Stimulated activated CD8-positive, alpha-beta memory T cell treated with anti-CD3 and anti-CD28 coated beads, Interleukin-4, amount 100 ng/mL, for 4 hours (primary cell): Measurements from ENCODE around the gene ADGRL3.

Experiments
- DNase-seq, 2 donors: peaks; one replicate each; pipeline ENCODE4 v3.0.0-alpha.2; 2020; ENCODE audit warnings: low read depth in 2 of 2, low spot score in 1 of 2

ADGRL3 gene

DNA sequence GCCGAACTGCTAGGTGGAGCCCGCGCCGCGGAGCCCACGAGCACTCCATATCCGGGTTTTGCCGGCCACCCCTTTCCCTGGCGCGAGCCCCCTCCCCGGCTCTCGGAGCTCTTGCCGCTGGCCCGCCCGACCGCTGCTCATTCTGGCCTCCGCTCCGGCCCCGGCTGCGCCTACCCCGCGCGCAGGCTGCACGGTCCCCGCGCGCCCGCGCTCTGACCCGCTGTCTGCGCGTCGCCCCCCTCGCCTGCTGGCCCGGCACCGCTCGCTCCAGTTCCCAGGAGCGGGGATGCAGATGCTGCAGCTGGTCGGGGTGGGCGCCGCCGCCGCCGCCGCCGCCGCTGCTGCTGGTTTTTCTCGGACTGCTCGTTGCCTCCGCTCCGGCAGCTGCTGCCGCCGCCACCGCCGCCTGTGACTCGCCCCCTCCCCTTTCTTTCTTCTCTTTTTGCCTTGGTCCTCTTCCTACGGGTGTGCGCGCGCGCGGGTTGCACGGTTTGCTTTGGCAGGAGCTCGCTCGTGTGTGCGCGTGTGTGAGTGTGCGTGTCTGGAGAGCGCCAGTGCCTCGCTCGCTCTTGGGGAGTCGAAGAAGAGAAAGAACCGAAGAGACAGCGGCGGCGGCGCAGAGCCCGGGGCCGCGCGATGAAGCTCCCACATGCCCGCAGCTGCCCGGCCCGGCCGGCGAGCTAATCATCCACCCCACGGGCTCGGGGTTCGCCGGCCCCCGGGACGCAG, at the start of gene ADGRL3:
Gene ADGRL3 (plus strand): TSS at position 140 of the 729 bp plus-strand sequence.
- DNase-seq, result no peak

DNA sequence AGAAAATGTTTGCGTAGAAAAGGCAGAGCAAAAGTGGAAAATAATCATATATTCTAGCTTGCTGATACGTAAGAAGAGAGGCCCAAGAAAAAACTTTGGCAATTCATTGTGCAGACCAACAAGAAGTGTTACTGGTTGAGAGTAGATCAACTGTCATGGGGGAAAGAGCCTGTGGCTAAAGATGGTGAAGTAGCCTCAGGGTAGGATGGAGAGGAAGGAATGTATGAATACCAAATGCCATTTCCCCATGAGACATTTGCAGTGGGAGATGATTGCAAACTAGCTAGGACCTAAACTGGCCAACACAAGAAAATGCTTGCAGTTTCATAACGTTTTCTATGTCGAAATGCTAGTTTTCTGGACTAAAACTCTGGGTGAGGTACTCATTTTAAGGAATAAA, 47.7 kb upstream of the ADGRL3 start:
- no peak for DNase-seq

DNA sequence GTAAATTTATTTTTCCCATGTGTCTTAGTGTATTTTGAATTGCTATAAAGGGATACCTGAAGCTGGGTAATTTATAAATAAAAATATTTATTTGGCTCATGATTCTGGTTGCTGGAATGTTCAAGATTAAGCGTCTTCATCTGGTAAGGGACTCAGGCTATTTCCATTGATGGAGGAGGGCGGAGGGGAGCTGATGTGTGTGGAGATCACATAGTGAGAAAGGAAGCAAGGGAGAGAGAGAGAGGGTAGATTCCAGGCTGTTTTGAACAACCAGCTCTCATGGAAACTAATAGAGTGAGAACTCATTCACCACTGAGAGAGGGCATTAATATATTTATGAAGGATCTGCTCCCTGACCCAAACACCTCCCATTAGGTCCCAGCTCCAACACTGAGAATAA, 39.6 kb upstream of the ADGRL3 start:
- no peak for DNase-seq

DNA sequence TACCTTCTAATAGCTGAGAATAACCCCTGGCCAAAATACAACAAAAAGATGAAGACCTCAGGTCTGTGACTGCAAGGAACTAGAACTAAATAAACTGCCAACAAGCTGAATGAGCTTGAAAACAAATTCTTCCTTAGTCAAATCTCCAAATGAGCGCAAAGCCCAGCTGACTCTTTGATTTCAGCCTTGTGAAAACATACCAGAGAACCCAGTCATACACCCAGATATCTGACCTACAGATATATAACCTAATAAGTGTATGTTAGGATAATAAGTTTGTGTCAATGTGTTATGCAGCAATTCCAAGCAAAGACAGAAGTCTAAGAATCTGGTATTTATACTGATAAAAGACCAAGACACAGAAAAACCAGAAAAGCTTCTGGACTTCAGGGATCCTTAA, 38.0 kb upstream of the ADGRL3 start:
- no peak for DNase-seq

DNA sequence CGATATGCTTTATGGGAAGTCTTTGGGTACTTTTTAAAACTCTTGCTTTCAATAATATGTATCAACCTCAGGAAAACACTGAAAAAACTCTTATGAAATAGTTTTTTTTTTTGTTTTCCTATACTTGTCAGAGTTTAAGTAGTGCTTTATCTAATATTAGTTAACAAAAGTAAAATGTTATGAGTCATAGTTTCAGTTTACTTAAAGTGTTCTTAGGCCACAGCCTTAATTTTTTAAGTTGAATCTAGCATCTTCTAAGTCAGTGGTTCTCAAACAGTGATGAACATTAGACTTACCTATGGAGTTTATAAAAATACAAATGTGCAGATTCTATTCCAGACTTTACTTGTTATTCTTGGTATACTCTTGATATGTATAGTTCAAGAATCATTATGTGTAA, 26.3 kb upstream of the ADGRL3 start:
- DNase-seq, result no peak

DNA sequence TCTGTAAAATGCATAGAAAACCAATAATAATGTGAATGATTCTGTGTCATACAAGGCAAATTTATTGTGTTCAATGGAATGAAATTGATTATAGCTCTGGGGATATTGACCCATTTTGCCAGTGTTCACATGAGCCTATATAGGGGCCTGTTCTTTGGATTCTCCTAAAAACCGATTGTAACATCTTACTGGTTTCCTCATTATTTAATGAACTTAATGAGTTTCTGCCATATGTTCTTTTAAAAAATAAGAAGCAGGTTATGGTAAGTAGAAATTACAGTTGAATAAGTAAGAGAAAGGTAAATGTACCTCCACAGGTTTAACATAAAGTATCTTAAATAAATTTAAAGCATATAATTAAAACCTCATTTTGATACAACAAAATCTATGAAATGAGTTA, 24.6 kb upstream of the ADGRL3 start:
- DNase-seq, result no peak

DNA sequence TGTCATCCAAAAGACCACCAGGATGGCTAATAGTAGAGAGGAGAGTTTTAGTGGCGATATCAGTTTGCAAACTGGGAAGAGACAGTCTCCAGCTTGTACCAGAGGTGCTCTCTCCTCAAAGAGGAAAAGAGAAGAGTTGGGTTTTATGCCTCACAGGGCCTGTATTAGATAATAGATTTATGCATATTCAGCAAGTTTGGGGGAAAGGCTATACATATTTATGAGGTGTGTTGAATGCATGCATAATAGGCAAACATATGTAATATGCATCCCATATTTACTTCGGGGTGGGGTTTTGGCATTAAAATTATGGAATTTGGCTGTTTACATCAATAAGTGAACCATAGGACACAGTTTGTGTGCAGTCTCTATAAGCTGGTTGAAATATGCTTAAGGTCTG, 22.8 kb upstream of the ADGRL3 start:
- DNase-seq, result no peak

DNA sequence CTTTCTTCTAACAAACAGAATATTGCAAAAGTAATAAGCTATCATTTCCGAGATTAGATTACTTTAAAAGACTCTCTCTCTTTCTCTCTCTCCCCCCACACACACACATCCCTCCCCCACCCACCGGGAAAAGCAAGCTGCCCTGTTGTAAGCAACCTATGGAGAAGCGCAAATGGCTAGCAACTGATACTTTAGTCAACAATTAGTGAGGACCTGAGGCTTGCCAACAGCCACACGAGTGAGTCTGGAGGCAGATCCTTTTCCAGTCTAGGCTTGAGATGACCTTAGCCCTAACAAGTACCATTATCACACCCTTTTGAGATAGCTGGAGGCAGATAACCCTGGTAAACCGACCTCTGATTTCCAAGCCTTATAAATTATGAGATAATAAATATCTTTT, 19.7 kb upstream of the ADGRL3 start:
- no peak for DNase-seq

DNA sequence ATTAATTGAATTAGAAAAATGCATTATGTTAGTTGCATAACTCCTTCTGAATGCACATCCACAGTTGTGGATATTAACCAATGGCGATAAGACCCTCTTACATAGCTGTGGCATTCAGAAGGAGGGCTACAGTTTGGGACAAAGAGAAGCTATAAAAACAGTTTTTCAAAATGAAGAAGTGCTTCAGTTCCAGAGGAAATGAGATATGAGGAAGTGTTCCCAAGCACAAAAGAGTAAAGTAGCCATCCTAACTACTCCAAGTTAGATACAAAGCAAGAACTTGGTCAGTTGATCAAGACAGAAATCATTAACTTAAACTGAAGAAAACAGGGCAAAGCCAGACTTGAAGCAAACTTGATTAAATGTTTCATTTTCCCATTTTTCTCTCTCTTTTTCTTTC, 17.2 kb upstream of the ADGRL3 start:
- no peak for DNase-seq

DNA sequence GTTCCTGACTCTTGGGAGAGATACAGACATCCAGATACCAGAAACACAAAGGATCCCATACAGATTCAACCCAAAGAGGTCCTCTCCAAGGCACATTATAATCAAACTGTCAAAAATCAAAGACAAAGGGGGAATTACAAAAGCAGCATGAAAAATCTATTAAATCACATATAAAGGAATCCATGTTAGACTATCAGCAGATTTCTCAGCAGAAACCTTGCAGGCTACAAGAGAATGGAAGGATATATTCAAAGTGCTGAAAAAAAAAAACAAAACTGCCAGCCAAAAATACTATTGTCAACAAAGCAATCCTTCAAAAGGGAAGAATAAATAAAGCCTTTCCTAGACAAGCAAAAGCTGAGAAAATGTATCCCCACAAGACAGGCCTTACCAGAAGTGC, 14.8 kb upstream of the ADGRL3 start:
- DNase-seq, result no peak

DNA sequence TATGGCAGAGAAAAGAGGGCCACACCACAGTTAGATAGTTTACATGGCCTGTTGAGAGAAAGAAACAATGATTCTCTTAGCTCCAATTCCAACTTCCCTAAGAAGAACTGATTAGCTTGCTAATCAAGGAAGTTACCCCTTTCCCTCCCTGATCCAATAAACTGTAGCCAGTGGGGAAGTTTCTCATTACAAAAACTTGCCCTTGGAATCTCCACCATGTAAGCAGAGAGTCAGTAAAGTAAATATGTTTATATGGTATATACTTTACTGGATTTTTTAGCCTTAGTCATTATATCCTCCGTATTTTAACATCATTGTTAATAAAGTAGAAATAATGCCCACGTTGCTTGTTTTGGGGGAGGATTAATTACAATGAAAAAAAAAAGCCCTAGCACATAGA, 7.7 kb upstream of the ADGRL3 start:
- DNase-seq, result no peak

DNA sequence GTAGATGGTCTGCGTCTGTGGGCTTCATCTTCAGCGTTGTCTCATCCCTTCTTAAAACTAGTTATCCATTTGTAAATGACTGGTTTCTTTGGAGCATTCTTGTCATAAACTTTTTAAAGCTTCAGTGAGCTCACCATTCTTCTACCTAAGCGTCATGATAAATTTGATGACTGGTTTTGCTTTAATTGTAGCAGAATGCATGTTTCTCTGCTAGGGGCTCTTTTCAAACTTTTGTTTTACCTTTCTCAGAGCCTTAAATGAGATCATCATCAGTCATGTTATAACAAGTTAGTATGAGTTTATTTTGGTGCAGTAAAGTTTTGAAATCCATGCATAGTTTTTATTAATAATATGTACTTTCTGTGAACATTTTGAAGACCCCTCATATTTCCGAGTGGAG, 6.3 kb upstream of the ADGRL3 start:
- DNase-seq, result no peak

DNA sequence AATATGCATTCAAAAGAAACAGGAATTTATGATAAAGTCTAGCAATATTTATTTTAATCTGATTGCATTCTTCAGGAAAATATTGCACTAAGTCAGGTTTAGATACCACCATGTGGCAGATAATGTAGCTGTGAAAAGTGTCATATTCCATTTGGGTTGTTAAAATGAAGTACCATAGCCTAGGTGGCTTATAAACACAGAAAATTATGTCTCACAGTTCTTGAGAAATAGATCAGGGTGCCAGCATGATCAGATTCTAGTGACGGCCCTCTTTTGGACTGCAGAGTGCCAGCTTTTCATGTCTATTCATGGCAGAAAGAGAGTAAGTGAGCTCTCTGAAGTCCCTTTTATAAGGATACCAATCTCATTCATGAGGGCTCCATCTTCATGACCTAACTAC, 5.6 kb upstream of the ADGRL3 start:
- no peak for DNase-seq

DNA sequence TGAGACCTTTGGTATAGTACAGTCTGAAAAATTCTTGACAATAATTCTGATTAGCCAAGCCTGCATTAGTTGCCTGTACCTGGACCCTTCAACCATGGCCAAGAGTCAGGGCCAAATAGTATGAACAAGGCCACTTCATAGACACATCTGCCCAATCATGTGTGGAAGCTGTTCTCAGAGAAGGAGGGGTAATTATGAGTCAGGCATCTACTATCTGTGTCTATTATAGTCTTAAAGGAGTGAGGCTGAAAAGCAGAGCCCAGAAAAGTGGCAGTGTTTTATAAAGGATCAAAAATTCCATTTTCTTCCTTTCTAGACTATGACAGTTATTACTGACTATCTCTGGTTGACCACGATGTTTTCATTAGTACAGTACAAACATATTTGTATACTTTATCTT, 5.0 kb upstream of the ADGRL3 start:
- DNase-seq, result no peak

DNA sequence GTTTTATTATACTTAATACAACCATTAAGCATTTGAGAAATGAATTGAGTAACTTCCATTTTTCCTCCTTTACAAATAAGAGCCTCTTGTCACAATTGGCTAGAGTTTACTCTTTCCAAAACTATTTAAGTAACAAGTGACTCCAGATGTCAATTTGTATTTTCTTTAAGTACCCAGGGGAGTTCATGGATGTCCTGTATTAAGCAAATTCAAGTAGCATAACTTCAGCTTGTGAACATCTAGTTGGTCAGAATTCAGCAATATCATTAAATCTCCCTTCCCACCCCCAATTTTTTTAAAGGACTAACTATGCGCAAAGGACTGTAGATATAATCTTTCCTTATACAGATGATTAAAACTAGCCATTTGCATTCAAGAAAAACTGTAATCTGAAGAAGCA, 1.4 kb upstream of the ADGRL3 start:
- DNase-seq, result no peak

DNA sequence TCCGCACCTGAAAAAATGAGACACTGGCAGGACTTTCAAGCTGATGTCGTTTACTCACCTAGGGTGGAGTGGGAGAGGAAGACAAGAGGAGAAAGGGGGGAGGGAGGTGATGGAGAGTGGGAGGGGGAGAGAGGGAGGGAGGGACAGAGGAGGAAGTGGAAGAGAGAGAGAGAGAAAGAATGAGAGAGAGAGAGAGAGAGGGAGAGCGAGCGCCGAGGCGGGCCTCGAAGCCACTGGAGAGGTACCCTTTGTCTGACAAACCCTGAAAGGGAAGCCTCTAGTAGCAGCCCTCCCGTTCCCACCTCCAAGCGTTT, 296 bp upstream of the ADGRL3 start:
- DNase-seq, result no peak

DNA sequence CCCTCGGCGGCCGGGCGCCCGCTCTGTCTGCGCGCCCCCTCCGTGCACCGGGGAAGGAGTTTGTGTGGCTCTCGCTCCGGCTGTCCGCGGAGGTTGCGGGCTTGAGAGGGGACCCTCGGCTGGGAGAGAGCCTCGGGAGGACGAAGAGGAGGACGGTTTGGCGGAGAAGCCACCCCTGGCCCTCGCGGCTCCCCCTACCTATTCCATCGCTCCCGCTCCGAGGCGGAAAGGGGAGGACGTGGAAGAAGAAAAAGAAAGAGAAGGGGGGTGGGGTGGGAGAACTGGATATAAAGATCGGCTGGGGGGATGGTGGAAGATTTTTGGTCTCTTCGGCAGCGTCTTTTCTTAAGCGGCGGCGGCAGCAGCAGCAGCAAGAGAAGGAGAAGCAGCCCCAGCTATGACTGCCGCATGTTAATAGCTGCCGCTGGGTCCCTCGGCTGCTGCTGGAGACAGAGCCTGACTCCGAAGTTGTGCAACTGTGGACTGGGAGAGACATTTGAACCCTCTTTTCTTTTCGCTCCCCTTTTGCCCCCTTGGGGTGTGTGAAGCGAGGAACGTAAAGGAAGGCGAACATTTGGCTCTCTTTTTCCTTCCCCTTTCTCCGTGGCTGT, 895 bp downstream of the ADGRL3 start:
- DNase-seq, result no peak

DNA sequence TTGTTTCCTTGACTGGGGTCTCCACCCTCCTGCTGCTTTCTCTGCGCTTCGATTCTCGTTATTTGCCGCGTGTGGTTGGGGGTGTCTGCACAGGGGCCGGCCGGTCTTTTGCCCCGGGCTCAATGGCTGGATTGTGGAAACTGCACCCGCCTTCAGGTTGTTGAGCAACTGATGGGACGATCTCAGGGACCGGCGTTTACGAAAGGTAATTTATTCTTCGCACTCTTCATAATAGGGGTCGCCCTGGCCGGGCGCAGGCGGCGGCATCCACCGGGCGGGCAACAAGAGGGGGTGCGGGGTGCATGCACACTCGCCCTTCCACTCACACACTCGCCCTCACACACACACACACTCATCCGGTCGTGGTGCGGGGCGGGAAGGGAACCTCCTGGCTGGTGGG, 1.4 kb downstream of the ADGRL3 start:
- no peak for DNase-seq

DNA sequence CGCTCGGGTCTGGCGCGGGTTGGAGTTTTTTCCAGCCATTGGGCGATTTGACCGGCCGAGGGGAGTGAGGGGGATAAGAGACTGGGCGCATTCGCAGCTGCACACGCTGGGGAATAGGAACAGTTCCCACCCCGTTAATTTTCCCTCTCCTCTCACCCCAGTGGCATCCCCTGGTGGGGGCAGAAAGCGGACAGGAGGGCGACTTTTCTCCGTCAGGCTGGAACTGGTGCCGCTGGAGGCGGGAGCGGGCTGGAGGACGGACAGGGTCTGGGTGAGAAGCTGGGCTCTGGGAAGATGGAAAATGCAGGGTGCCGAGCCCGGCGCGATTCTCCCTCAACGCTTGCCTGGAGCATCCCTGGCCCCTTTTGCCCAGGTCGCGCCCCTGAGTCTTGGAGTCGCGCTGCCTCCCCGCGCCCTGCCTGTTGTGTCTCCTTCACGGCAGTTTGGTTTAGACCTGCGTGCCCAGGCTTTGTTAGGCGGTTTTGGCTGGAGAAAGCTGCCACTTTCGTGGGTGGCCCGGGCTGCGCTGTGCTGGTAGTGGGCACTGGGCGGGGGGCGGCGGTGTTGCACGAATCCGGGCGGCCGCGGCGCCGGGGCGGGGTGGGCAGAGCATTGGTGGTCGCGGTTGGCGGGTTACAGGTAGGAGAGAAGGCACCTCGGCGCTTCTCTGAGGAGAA, 2.0 kb downstream of the ADGRL3 start:
- no peak for DNase-seq

DNA sequence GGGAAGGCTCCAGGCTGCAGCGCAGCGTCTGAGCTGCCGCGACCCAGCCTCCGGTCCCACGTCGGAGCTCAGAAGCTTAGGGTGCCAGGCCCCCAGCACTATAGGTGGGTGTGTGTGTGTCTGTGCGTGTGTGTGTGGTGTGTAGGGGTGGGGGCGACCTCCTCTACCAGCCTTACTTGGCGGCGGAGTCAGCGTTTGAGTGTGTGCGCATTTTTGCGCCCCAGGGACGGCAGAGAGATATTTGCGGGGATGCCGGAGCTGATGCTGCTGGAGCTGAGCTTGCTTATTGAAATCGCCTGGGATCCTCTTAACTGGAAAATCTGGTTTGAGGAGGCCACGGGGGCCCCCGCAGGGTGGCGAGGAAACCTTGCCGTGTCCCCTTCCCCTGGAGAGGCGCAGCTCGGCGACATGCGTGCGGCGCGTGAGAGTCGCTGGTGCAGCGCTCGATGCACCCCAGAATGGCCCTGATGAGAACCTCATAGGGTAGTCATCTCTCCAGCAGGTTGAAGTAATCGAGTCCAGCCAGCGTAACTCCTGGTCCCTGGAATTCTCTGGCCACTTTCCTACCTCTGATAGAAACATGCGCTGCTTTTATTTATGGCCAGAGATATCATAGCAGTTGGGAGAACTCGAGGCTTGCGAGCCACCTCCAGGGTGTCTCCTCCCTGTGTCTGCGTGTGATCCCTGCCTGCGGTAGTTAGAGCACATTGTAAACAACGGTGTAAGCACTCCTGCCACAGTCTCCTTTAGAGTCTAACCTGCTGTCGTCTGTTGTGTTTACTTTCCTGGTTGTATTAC, 2.7 kb downstream of the ADGRL3 start:
- DNase-seq, result no peak

DNA sequence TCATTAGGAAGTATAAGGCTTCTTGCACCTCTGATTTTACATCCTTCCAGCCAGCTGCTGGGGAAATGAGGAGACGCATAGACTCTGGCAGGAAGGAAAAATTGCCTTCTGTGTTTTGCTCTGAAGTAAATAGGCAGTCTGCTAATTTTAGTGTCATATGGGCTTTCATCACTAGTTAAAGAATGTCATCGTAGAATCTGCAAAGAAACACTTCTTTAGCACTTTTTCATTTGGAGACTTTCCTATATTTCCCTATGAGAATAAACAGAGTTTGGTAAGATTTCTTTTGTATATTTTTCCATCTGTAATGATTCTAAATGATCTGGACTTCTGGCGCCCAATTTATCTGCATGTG, 3.3 kb downstream of the ADGRL3 start:
- DNase-seq, result no peak
